ENCODE data around the gene CYP4V2.

- TF ChIP-seq, protein P1, sequence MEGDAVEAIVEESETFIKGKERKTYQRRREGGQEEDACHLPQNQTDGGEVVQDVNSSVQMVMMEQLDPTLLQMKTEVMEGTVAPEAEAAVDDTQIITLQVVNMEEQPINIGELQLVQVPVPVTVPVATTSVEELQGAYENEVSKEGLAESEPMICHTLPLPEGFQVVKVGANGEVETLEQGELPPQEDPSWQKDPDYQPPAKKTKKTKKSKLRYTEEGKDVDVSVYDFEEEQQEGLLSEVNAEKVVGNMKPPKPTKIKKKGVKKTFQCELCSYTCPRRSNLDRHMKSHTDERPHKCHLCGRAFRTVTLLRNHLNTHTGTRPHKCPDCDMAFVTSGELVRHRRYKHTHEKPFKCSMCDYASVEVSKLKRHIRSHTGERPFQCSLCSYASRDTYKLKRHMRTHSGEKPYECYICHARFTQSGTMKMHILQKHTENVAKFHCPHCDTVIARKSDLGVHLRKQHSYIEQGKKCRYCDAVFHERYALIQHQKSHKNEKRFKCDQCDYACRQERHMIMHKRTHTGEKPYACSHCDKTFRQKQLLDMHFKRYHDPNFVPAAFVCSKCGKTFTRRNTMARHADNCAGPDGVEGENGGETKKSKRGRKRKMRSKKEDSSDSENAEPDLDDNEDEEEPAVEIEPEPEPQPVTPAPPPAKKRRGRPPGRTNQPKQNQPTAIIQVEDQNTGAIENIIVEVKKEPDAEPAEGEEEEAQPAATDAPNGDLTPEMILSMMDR (IDR thresholded peaks at IDR 0.05) = no peak
- no peak for TF ChIP-seq POLR2A (IDR thresholded peaks at IDR 0.05)
- no peak for TF ChIP-seq POLR2AphosphoS5 (IDR thresholded peaks at IDR 0.05)
Measured at GRCh38 chr4:186240848-186241491, 49.6 kb downstream of the CYP4V2 start.
